Measurements from ENCODE around the gene S100B.
"Not testable (repeated sequence)": the region's sequence is repeated elsewhere in the genome, so short reads cannot be mapped to it uniquely, and the experiment has no call there.

S100B gene

GRCh38 chr21:46604975-46605766 lies at the start of gene S100B:
TSS of gene S100B (minus strand) at chr21:46605082. CDS start at chr21:46602415, 2,667 bp downstream.
- DNase-seq (ENCODE audit: low read depth in 2 of 2): no peak

- DNase-seq (ENCODE audit: low read depth in 2 of 2): no peak
Measured at GRCh38 chr21:46651121-46651520, 46.2 kb upstream of the S100B start.

GRCh38 chr21:46650476-46651098 lies 45.7 kb upstream of the S100B start:
- DNase-seq (ENCODE audit: low read depth in 2 of 2): no peak

GRCh38 chr21:46649356-46649755 lies 44.5 kb upstream of the S100B start:
- DNase-seq (ENCODE audit: low read depth in 2 of 2): no peak

- DNase-seq (ENCODE audit: low read depth in 2 of 2): no peak
Measured at GRCh38 chr21:46648539-46648938, 43.7 kb upstream of the S100B start.

GRCh38 chr21:46646541-46647154 lies 41.8 kb upstream of the S100B start:
- no peak for DNase-seq (ENCODE audit: low read depth in 2 of 2)

- DNase-seq (ENCODE audit: low read depth in 2 of 2): no peak
Measured at GRCh38 chr21:46645840-46646239, 41.0 kb upstream of the S100B start.

- no peak for DNase-seq (ENCODE audit: low read depth in 2 of 2)
Measured at GRCh38 chr21:46643379-46644177, 38.7 kb upstream of the S100B start.

GRCh38 chr21:46641656-46642055 lies 36.8 kb upstream of the S100B start:
- no peak for DNase-seq (ENCODE audit: low read depth in 2 of 2)

GRCh38 chr21:46639489-46640386 lies 34.9 kb upstream of the S100B start:
- no peak for DNase-seq (ENCODE audit: low read depth in 2 of 2)

- DNase-seq (ENCODE audit: low read depth in 2 of 2): no peak
Measured at GRCh38 chr21:46637952-46638746, 33.3 kb upstream of the S100B start.

- DNase-seq (ENCODE audit: low read depth in 2 of 2): no peak
Measured at GRCh38 chr21:46636550-46637285, 31.8 kb upstream of the S100B start.

GRCh38 chr21:46636181-46636512 lies 31.3 kb upstream of the S100B start:
- DNase-seq (ENCODE audit: low read depth in 2 of 2): no peak

GRCh38 chr21:46635324-46636180 lies 30.7 kb upstream of the S100B start, which contains the start of gene PRMT2:
TSS of gene PRMT2 (plus strand) at chr21:46635674. CDS start at chr21:46636952, 1,278 bp downstream.
- peak; percentile 95 to 96 for DNase-seq (ENCODE audit: low read depth in 2 of 2)

- DNase-seq (ENCODE audit: low read depth in 2 of 2): no peak
Measured at GRCh38 chr21:46634966-46635323, 30.1 kb upstream of the S100B start.

- DNase-seq (ENCODE audit: low read depth in 2 of 2): no peak
Measured at GRCh38 chr21:46634427-46634826, 29.5 kb upstream of the S100B start.

- DNase-seq (ENCODE audit: low read depth in 2 of 2): no peak
Measured at GRCh38 chr21:46633566-46633965, 28.7 kb upstream of the S100B start.

GRCh38 chr21:46630915-46631314 lies 26.0 kb upstream of the S100B start:
- DNase-seq (ENCODE audit: low read depth in 2 of 2): not testable (repeated sequence)

GRCh38 chr21:46628868-46629267 lies 24.0 kb upstream of the S100B start:
- no peak for DNase-seq (ENCODE audit: low read depth in 2 of 2)
